H1 (cell line): ENCODE results near the gene TLL1.

Experiments
- CEBPB ChIP-seq: IDR thresholded peaks from 2 replicates; pipeline ENCODE4 v1.6.1; 2012; ENCODE audit warnings: low read depth, low read length
- CHD2 ChIP-seq: IDR thresholded peaks from 2 replicates; pipeline ENCODE4 v1.6.1; 2012; ENCODE audit warnings: low read length, improper control_type of control experiment
- MAFK ChIP-seq: IDR thresholded peaks from 2 replicates; pipeline ENCODE4 v1.6.1; 2012; ENCODE audit warnings: low read depth, mild to moderate bottlenecking, improper control_type of control experiment, low read length
- POLR2A ChIP-seq, 2 experiments: IDR thresholded peaks; 1 replicate in 1 of 2; 2 replicates in 1 of 2; pipeline ENCODE4 v1.6.1; 2011; ENCODE audit warnings: low read depth in 2 of 2, low read length in 2 of 2, mild to moderate bottlenecking in 2 of 2; ENCODE audit errors: control extremely low read depth in 1 of 2
- RFX5 ChIP-seq: IDR thresholded peaks from 2 replicates; pipeline ENCODE4 v1.6.1; 2011; ENCODE audit warnings: low read depth, low read length, improper control_type of control experiment, borderline replicate concordance
- RNF2 ChIP-seq: fragments of 200-900, 300-1000 bp; sonication (generic); IDR thresholded peaks from 2 replicates; pipeline ENCODE4 v1.7.1; 2016; ENCODE audit warnings: borderline replicate concordance, low read depth, mild to moderate bottlenecking, antibody characterized with exemption, low read length; ENCODE audit not compliant: poor library complexity, severe bottlenecking; ENCODE audit errors: missing control alignments
- TAF1 ChIP-seq: IDR thresholded peaks from 2 replicates; pipeline ENCODE4 v1.6.1; 2011; ENCODE audit warnings: mild to moderate bottlenecking, low read depth, low read length
- TF ChIP-seq, protein P1 (sequence below), 3 experiments: IDR thresholded peaks; 1 replicate in 2 of 3; 2 replicates in 1 of 3; pipeline versions ENCODE4 v1.5.1 to v1.6.1; 2011; ENCODE audit warnings: low read length in 3 of 3, mild to moderate bottlenecking in 3 of 3, inconsistent platforms in 2 of 3, low read depth in 1 of 3, moderate library complexity in 1 of 3; ENCODE audit not compliant: insufficient read depth in 1 of 3; ENCODE audit errors: control extremely low read depth in 1 of 3
- TF ChIP-seq, protein P2 (sequence below): IDR thresholded peaks from 2 replicates; pipeline ENCODE4 v1.6.1; 2012; ENCODE audit warnings: inconsistent platforms
- TF ChIP-seq, protein P3 (sequence below): IDR thresholded peaks from 2 replicates; pipeline ENCODE4 v1.6.1; 2012; ENCODE audit warnings: low read length, inconsistent platforms

DNA sequence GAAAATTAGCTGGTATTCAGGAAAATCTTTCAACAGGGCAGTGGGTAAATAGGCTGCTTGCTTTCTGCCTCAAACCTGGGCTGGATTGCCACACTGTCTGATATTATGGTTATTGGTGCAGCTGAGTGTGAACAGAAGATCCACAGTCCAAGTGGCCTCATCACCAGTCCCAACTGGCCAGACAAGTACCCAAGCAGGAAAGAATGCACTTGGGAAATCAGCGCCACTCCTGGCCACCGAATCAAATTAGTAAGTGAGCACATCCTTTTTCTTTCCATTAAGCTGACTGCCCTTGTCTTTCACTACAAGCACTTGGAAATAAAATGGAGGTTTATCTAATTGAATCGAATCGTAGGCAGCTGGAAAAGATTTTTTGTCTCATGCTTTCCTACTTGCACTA, 204.7 kb downstream of the TLL1 start:
- TF ChIP-seq TAF1 = no peak
- TF ChIP-seq CEBPB = no peak
- TF ChIP-seq RNF2 = no peak
- no peak for TF ChIP-seq POLR2A (IDR thresholded peaks at IDR 0.05; ENCODE audit: control extremely low read depth in 1 of 2, low read depth in 2 of 2, low read length in 2 of 2)
- TF ChIP-seq, protein P1, sequence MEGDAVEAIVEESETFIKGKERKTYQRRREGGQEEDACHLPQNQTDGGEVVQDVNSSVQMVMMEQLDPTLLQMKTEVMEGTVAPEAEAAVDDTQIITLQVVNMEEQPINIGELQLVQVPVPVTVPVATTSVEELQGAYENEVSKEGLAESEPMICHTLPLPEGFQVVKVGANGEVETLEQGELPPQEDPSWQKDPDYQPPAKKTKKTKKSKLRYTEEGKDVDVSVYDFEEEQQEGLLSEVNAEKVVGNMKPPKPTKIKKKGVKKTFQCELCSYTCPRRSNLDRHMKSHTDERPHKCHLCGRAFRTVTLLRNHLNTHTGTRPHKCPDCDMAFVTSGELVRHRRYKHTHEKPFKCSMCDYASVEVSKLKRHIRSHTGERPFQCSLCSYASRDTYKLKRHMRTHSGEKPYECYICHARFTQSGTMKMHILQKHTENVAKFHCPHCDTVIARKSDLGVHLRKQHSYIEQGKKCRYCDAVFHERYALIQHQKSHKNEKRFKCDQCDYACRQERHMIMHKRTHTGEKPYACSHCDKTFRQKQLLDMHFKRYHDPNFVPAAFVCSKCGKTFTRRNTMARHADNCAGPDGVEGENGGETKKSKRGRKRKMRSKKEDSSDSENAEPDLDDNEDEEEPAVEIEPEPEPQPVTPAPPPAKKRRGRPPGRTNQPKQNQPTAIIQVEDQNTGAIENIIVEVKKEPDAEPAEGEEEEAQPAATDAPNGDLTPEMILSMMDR (IDR thresholded peaks at IDR 0.05; ENCODE audit: control extremely low read depth in 1 of 3, insufficient read depth in 1 of 3, low read depth in 1 of 3, low read length in 3 of 3) = no peak
- TF ChIP-seq, protein P2, sequence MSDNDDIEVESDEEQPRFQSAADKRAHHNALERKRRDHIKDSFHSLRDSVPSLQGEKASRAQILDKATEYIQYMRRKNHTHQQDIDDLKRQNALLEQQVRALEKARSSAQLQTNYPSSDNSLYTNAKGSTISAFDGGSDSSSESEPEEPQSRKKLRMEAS = no peak
- no peak for TF ChIP-seq MAFK
- TF ChIP-seq RFX5 = no peak
- no peak for TF ChIP-seq CHD2
- TF ChIP-seq, protein P3, sequence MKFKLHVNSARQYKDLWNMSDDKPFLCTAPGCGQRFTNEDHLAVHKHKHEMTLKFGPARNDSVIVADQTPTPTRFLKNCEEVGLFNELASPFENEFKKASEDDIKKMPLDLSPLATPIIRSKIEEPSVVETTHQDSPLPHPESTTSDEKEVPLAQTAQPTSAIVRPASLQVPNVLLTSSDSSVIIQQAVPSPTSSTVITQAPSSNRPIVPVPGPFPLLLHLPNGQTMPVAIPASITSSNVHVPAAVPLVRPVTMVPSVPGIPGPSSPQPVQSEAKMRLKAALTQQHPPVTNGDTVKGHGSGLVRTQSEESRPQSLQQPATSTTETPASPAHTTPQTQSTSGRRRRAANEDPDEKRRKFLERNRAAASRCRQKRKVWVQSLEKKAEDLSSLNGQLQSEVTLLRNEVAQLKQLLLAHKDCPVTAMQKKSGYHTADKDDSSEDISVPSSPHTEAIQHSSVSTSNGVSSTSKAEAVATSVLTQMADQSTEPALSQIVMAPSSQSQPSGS = no peak
